ENCODE data around the gene NUAK1. TPM values are rescaled to one million over a fixed set of nuclear protein-coding genes. Genes with fewer than 3 reads are reported as not detected.

Gene NUAK1
- total RNA-seq, 1 experiment from 2014 or later: 10.1 TPM

- Histone ChIP-seq H3K4me2 (ENCODE audit: insufficient read depth, insufficient read length, low read length) (no peak overlapping the region), H3K23ac (ENCODE audit: insufficient read length, low read depth, low read length) (no peak overlapping the region), H3K4ac (ENCODE audit: low read depth, low read length) (no peak overlapping the region), H3K18ac (ENCODE audit: insufficient read length, low read depth, low read length) (no peak overlapping the region), H3K4me1 (ENCODE audit: insufficient read depth, low read length) (no peaks in the 10 kb centered on the region), H3T11ph (ENCODE audit: low read length) (no peak overlapping the region), H3K9me3 (ENCODE audit: control insufficient read depth, low read depth, low read length) (no peaks in the 10 kb centered on the region), H3K79me1 (ENCODE audit: insufficient read depth, low read depth, low read length, poor library complexity, severe bottlenecking) (no peaks in the 10 kb centered on the region), H3K27ac (ENCODE audit: insufficient read length, low read depth, low read length) (no peak overlapping the region), H3K56ac (ENCODE audit: insufficient read length, low read depth, low read length) (no peak overlapping the region), H2BK120ac (ENCODE audit: low read depth, low read length, poor library complexity, severe bottlenecking) (no peak overlapping the region), H4K20me1 (ENCODE audit: control insufficient read depth, insufficient read depth, insufficient read length) (no peaks in the 10 kb centered on the region), H2BK12ac (ENCODE audit: insufficient read length, low read depth, low read length) (no peak overlapping the region), H2AFZ (ENCODE audit: low read length) (no peak overlapping the region), H4K91ac (ENCODE audit: insufficient read length, low read depth, low read length) (no peak overlapping the region), H3K23me2 (ENCODE audit: insufficient read length, low read depth, low read length, poor library complexity, severe bottlenecking) (no peaks in the 10 kb centered on the region), H3K9ac (ENCODE audit: extremely low read depth, insufficient read length, low read length) (no peak overlapping the region), H3K79me2 (ENCODE audit: insufficient read depth, low read length) (no peaks in the 10 kb centered on the region), H4K5ac (ENCODE audit: insufficient read length, low read depth, low read length) (no peak overlapping the region), H3K14ac (ENCODE audit: insufficient read depth, low read length) (no peak overlapping the region), H2BK20ac (ENCODE audit: low read depth, low read length, poor library complexity, severe bottlenecking) (no peak overlapping the region), H2BK15ac (ENCODE audit: low read depth, low read length) (no peak overlapping the region), H3K27me3 (ENCODE audit: insufficient read depth, low read length) (no peaks in the 10 kb centered on the region), H2BK5ac (ENCODE audit: insufficient read length, low read length) (no peak overlapping the region), H4K8ac (replicated peaks; ENCODE audit: insufficient read length, low read depth, low read length) (no peak overlapping the region), H2AK5ac (ENCODE audit: insufficient read length, low read length) (no peak overlapping the region)
- Mint-ChIP-seq H3K27me3 (ENCODE audit: low read depth) (no peaks in the 10 kb centered on the region; the same call in 1 of the 2 replicates), H3K36me3 (ENCODE audit: insufficient read depth in 1 of 3, low read depth in 3 of 3) (no peaks in the 10 kb centered on the region), H3K4me1 (peaks cover 4 to 8% of the 10 kb centered on the region in 2 experiments), H3K9me3 (no peaks in the 10 kb centered on the region), H3K4me3 (no peak overlapping the region), H3K27ac (no peak overlapping the region)
- TF ChIP-seq CTCF (conservative IDR thresholded peaks at IDR 0.05): no peak
- no CpG with 5 or more reads among the region's 4 CpGs for WGBS (ENCODE audit: extremely low coverage, insufficient read length, low lambda C conversion rate)
- no peak for DNase-seq
Measured at GRCh38 chr12:106042037-106042436, 96.7 kb downstream of the NUAK1 start.

Data from H9 (cell line).